Erythroblast (primary cell): Measurements from ENCODE around the gene LRRTM4.
"Not testable (repeated sequence)": the region's sequence is repeated elsewhere in the genome, so short reads cannot be mapped to it uniquely, and the experiment has no call there.

Experiments used
- GATA1 ChIP-seq: IDR thresholded peaks from 2 replicates; pipeline ENCODE4 v1.6.1; 2011; ENCODE audit warnings: low read depth, mild to moderate bottlenecking, control low read depth, low read length, moderate library complexity
- POLR2A ChIP-seq: IDR thresholded peaks from 2 replicates; pipeline ENCODE4 v1.6.1; 2011; ENCODE audit warnings: mild to moderate bottlenecking, low read length

- TF ChIP-seq POLR2A, GATA1: not testable (repeated sequence)
Measured at GRCh38 chr2:77175266-77175780, 346.9 kb downstream of the LRRTM4 start.
